HepG2 (cell line): ENCODE data around the gene CHRNA5. TPM values are rescaled to one million over a fixed set of nuclear protein-coding genes. Genes with fewer than 3 reads are reported as not detected.
A peak's percentile ranks its signal among the peaks of the same experiment; 100 is the strongest.

ENCODE experiments used
- ATF7-NPFF ChIP-seq: sonication (generic); formaldehyde crosslinking; IDR thresholded peaks from 2 replicates; pipeline ENCODE4 v1.8.1; 2023; ENCODE audit warnings: mild to moderate bottlenecking, low read depth, missing genetic modification reagents, moderate library complexity
- BORCS8-MEF2B ChIP-seq: sonication (generic); formaldehyde crosslinking; IDR thresholded peaks from 2 replicates; pipeline ENCODE4 v1.8.0; 2022; ENCODE audit warnings: mild to moderate bottlenecking, missing genetic modification reagents
- CENPX ChIP-seq: sonication (generic); formaldehyde crosslinking; IDR thresholded peaks from 2 replicates; pipeline ENCODE4 v1.9.0; 2021; ENCODE audit warnings: mild to moderate bottlenecking, missing genetic modification reagents, moderate library complexity
- MYNN ChIP-seq: sonication (generic); formaldehyde crosslinking; IDR thresholded peaks from 2 replicates; pipeline ENCODE4 v1.4.0; 2020; ENCODE audit warnings: mild to moderate bottlenecking, low read depth, missing genetic modification reagents
- PHF8 ChIP-seq: sonication (generic); formaldehyde crosslinking; IDR thresholded peaks from 2 replicates; pipeline ENCODE4 v1.5.0; 2020; ENCODE audit warnings: missing genetic modification reagents
- POLR2AphosphoS5 ChIP-seq: IDR thresholded peaks from 2 replicates; pipeline ENCODE4 v1.6.1; 2012; ENCODE audit warnings: low read depth, low read length
- RBAK ChIP-seq: sonication (generic); formaldehyde crosslinking; IDR thresholded peaks from 2 replicates; pipeline ENCODE4 v1.5.1; 2020; ENCODE audit warnings: mild to moderate bottlenecking, missing genetic modification reagents
- SIN3B ChIP-seq: fragments of 150-350 bp; IDR thresholded peaks from 2 replicates; pipeline ENCODE4 v1.6.1; 2014; ENCODE audit warnings: low read length
- SNAI1 ChIP-seq: sonication (generic); formaldehyde crosslinking; IDR thresholded peaks from 2 replicates; pipeline ENCODE4 v1.5.0; 2020; ENCODE audit warnings: mild to moderate bottlenecking, missing genetic modification reagents, borderline replicate concordance
- SPEN ChIP-seq: sonication (generic); formaldehyde crosslinking; IDR thresholded peaks from 2 replicates; pipeline ENCODE4 v1.5.1; 2020; ENCODE audit warnings: low read depth, mild to moderate bottlenecking, missing genetic modification reagents
- SRSF9 ChIP-seq: fragments of 200-400 bp; formaldehyde crosslinking; IDR thresholded peaks from 2 replicates; pipeline ENCODE4 v1.6.1; 2018; ENCODE audit warnings: borderline replicate concordance, mild to moderate bottlenecking, low read depth, low read length; ENCODE audit not compliant: insufficient read depth, poor library complexity, severe bottlenecking
- THAP11 ChIP-seq: IDR thresholded peaks from 2 replicates; pipeline ENCODE4 v1.6.1; 2016; ENCODE audit warnings: missing biosample characterization, missing genetic modification reagents
- YEATS2 ChIP-seq: sonication (generic); formaldehyde crosslinking; IDR thresholded peaks from 2 replicates; pipeline ENCODE4 v1.4.0; 2020; ENCODE audit warnings: missing genetic modification reagents, borderline replicate concordance
- ZFX ChIP-seq: sonication (generic); formaldehyde crosslinking; IDR thresholded peaks from 2 replicates; pipeline ENCODE4 v1.4.0; 2020; ENCODE audit warnings: mild to moderate bottlenecking, low read depth, missing genetic modification reagents, moderate library complexity
- ZNF160 ChIP-seq: sonication (generic); formaldehyde crosslinking; IDR thresholded peaks from 2 replicates; pipeline ENCODE4 v1.8.0; 2022; ENCODE audit warnings: mild to moderate bottlenecking, inconsistent platforms, missing genetic modification reagents
- ZNF234 ChIP-seq: sonication (generic); formaldehyde crosslinking; conservative IDR thresholded peaks from 2 replicates; pipeline ENCODE4 v1.5.1; 2020; ENCODE audit warnings: mild to moderate bottlenecking, missing genetic modification reagents
- ZNF263 ChIP-seq: sonication (generic); formaldehyde crosslinking; IDR thresholded peaks from 2 replicates; pipeline ENCODE4 v1.4.0; 2020; ENCODE audit warnings: missing genetic modification reagents
- ZNF296 ChIP-seq: sonication (generic); formaldehyde crosslinking; conservative IDR thresholded peaks from 2 replicates; pipeline ENCODE4 v1.5.0; 2020; ENCODE audit warnings: mild to moderate bottlenecking, missing genetic modification reagents
- ZNF746 ChIP-seq: sonication (generic); formaldehyde crosslinking; IDR thresholded peaks from 2 replicates; pipeline ENCODE4 v1.8.0; 2022; ENCODE audit warnings: mild to moderate bottlenecking, missing genetic modification reagents
- ZSCAN21 ChIP-seq: sonication (generic); formaldehyde crosslinking; IDR thresholded peaks from 2 replicates; pipeline ENCODE4 v1.8.0; 2022; ENCODE audit warnings: mild to moderate bottlenecking, missing genetic modification reagents, moderate library complexity, borderline replicate concordance
- ZSCAN29 ChIP-seq: sonication (generic); formaldehyde crosslinking; conservative IDR thresholded peaks from 2 replicates; pipeline ENCODE4 v1.4.0; 2020; ENCODE audit warnings: mild to moderate bottlenecking, missing genetic modification reagents
- polyA plus RNA-seq, 8 experiments: library from polyadenylated mRNA; depleted of rRNA in 3 of 8; stranded (reverse) in 7 of 8; unstranded in 1 of 8; fragments of >200 nt; fragmentation: Illumina TruSeq in 4 of 8; extraction: Trizol in 4 of 8; gene quantifications; 2 replicates each; pipeline versions ENCODE4 v1.2.1 to v1.2.3, GENCODE V29; 2011 to 2016; ENCODE audit warnings: low read depth in 4 of 8, missing spikeins in 1 of 8, mixed read lengths in 1 of 8; ENCODE audit not compliant: insufficient read depth in 1 of 8
- total RNA-seq, 5 experiments: library from RNA; depleted of rRNA; stranded (reverse); fragments of >200 nt; fragmentation: Illumina TruSeq; extraction: Trizol; gene quantifications; 2 replicates each; pipeline ENCODE4 v1.2.3, GENCODE V29; 2016; ENCODE audit warnings: low read depth in 1 of 5
- TF ChIP-seq, protein P1 (sequence below): sonication (generic); formaldehyde crosslinking; IDR thresholded peaks from 2 replicates; pipeline ENCODE4 v1.9.0; 2021; ENCODE audit warnings: missing genetic modification reagents, mild to moderate bottlenecking, borderline replicate concordance
- TF ChIP-seq, protein P2 (sequence below): sonication (generic); formaldehyde crosslinking; IDR thresholded peaks from 2 replicates; pipeline ENCODE4 v1.5.0; 2020; ENCODE audit warnings: missing genetic modification reagents
- TF ChIP-seq, protein P3 (sequence below): sonication (generic); formaldehyde crosslinking; IDR thresholded peaks from 2 replicates; pipeline ENCODE4 v1.8.0; 2022; ENCODE audit warnings: mild to moderate bottlenecking, missing genetic modification reagents
- TF ChIP-seq, protein P4 (sequence below): sonication (generic); formaldehyde crosslinking; IDR thresholded peaks from 2 replicates; pipeline ENCODE4 v1.8.1; 2023; ENCODE audit warnings: mild to moderate bottlenecking, inconsistent platforms, moderate library complexity, missing genetic modification reagents, borderline replicate concordance

Gene CHRNA5
- total and polyA plus RNA-seq, 2 of the 13 experiments (the other 11 are each of a cell fraction or from before 2014, with no cell fraction given): 3.7 to 10.5 TPM

DNA sequence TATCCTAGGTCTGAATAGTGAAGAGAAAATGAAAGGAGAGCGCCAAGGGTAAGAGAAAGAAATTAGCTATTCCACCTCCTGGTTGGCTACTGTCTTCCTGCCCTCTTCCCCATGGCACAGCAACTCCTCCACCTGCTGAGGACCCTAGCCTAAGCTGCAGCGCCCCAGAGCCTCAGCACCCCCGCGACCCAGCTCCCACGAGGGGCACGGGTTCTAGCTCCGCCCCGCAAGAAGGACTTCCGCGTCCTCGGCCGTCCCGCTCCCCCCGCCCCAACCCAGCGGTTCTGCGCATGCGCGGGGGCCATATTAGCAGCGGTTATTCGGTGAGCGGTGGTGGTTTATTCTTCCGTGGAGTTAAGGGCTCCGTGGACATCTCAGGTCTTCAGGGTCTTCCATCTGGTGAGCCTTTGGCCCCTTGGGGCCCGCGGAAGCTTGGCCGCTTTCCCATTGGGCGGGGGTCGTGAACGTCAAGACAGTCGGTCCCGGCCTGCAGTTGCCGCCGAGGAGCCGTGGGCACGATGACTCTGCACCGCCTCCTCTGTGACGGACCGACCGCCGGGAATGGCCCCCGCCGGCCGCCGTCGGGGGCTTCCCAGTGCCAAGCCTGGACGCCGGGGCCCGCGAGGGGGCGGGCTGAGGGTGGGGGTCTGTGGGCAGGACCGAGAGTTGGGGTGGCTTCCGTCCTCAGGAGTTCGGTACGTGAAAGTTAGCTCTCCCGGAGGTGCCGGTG, 25.0 kb upstream of the CHRNA5 start, which contains the start of gene PSMA4 (continued):
- TF ChIP-seq MYNN (CRISPR knock-in tag): no peak; the same call in 1 of the 2 replicates
- no peak for TF ChIP-seq ZSCAN29 (CRISPR knock-in tag)
- TF ChIP-seq PHF8 (CRISPR knock-in tag): peak; percentile 98
- peak; percentile 69; the same call in 1 of the 2 replicates for TF ChIP-seq ZNF746 (CRISPR knock-in tag)
- TF ChIP-seq, protein P1, sequence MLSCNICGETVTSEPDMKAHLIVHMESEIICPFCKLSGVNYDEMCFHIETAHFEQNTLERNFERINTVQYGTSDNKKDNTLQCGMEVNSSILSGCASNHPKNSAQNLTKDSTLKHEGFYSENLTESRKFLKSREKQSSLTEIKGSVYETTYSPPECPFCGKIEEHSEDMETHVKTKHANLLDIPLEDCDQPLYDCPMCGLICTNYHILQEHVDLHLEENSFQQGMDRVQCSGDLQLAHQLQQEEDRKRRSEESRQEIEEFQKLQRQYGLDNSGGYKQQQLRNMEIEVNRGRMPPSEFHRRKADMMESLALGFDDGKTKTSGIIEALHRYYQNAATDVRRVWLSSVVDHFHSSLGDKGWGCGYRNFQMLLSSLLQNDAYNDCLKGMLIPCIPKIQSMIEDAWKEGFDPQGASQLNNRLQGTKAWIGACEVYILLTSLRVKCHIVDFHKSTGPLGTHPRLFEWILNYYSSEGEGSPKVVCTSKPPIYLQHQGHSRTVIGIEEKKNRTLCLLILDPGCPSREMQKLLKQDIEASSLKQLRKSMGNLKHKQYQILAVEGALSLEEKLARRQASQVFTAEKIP (CRISPR knock-in tag): no peak
- TF ChIP-seq, protein P2, sequence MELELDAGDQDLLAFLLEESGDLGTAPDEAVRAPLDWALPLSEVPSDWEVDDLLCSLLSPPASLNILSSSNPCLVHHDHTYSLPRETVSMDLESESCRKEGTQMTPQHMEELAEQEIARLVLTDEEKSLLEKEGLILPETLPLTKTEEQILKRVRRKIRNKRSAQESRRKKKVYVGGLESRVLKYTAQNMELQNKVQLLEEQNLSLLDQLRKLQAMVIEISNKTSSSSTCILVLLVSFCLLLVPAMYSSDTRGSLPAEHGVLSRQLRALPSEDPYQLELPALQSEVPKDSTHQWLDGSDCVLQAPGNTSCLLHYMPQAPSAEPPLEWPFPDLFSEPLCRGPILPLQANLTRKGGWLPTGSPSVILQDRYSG (CRISPR knock-in tag): no peak
- TF ChIP-seq YEATS2: peak; percentile 67
- TF ChIP-seq BORCS8-MEF2B (CRISPR knock-in tag): peak; percentile 42; the same call in 1 of the 2 replicates
- TF ChIP-seq POLR2AphosphoS5: peak; percentile 96
- TF ChIP-seq SPEN (CRISPR knock-in tag): peak; percentile 79
- TF ChIP-seq ZSCAN21 (CRISPR knock-in tag): peak; percentile 55; the same call in 1 of the 2 replicates
- TF ChIP-seq SIN3B: no peak
- peak; percentile 67; the same call in 1 of the 2 replicates for TF ChIP-seq THAP11 (CRISPR knock-in tag)
- no peak for TF ChIP-seq SRSF9
- peak; percentile 72; the same call in 1 of the 2 replicates for TF ChIP-seq ATF7-NPFF (CRISPR knock-in tag)
- TF ChIP-seq, protein P3, sequence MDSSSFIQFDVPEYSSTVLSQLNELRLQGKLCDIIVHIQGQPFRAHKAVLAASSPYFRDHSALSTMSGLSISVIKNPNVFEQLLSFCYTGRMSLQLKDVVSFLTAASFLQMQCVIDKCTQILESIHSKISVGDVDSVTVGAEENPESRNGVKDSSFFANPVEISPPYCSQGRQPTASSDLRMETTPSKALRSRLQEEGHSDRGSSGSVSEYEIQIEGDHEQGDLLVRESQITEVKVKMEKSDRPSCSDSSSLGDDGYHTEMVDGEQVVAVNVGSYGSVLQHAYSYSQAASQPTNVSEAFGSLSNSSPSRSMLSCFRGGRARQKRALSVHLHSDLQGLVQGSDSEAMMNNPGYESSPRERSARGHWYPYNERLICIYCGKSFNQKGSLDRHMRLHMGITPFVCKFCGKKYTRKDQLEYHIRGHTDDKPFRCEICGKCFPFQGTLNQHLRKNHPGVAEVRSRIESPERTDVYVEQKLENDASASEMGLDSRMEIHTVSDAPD (CRISPR knock-in tag): 0 out of 2 replicates have a peak, but pooled peaks have one; percentile 50
- TF ChIP-seq SNAI1: no peak
- TF ChIP-seq ZFX (CRISPR knock-in tag): peak; percentile 92
- peak; percentile 74 for TF ChIP-seq ZNF263 (CRISPR knock-in tag)
- TF ChIP-seq ZNF296 (CRISPR knock-in tag): 0 out of 2 replicates have a peak, but pooled peaks have one; percentile 47
- TF ChIP-seq CENPX (CRISPR knock-in tag): no peak
- 0 out of 2 replicates have a peak, but pooled peaks have one; percentile 7 for TF ChIP-seq RBAK (CRISPR knock-in tag)
- TF ChIP-seq ZNF234: no peak
- TF ChIP-seq ZNF160 (CRISPR knock-in tag): no peak; the same call in 1 of the 2 replicates
- TF ChIP-seq, protein P4, sequence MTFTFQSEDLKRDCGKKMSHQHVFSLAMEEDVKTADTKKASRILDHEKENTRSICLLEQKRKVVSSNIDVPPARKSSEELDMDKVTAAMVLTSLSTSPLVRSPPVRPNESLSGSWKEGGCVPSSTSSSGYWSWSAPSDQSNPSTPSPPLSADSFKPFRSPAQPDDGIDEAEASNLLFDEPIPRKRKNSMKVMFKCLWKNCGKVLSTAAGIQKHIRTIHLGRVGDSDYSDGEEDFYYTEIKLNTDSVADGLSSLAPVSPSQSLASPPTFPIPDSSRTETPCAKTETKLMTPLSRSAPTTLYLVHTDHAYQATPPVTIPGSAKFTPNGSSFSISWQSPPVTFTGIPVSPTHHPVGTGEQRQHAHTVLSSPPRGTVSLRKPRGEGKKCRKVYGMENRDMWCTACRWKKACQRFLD (CRISPR knock-in tag): peak; percentile 59; the same call in 1 of the 2 replicates
